ENCODE data around the gene ILF2. TPM values are rescaled to one million over a fixed set of nuclear protein-coding genes. Genes with fewer than 3 reads are reported as not detected.
A peak's percentile ranks its signal among the peaks of the same experiment; 100 is the strongest.
"Not testable (repeated sequence)": the region's sequence is repeated elsewhere in the genome, so short reads cannot be mapped to it uniquely, and the experiment has no call there.

Gene ILF2
- polyA plus RNA-seq, 4 donors = 58.1 to 145 (median 109) TPM

DNA sequence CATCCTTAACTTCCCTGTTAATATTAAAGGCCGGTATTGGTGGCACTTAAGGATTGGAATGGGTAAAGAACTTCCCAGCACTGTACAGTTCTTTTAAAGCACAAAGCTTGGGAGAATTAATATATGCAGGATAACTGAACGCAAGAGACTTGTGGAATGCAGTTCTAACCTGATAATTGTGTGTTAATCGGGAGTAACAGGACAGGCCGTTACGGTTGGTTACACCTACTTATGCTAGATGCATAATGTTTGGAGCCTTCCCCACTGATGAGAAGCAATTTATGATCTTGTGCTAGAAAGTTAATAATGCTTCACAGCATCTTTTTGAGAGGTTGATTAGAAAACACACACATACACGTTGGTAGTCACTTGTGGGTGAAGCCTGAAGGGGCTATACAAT lies 29.9 kb downstream of the ILF2 start:
- DNase-seq = no peak
- FAIRE-seq = no peak
- H3K36me3 ChIP-seq (ENCODE audit: control insufficient read depth in 3 of 3, insufficient read depth in 2 of 3, low read depth in 1 of 3, low read length in 3 of 3) = peaks cover 20 to 60% (median 35%) of the 10 kb centered on the region in 3 donors
- no peaks in the 10 kb centered on the region for H3K9me3 ChIP-seq (ENCODE audit: control insufficient read depth in 2 of 2, insufficient read depth in 1 of 2, low read depth in 1 of 2, low read length in 1 of 2)
- H3K4me1 ChIP-seq (ENCODE audit: control insufficient read depth in 3 of 3, insufficient read depth in 2 of 3, low read depth in 1 of 3, low read length in 2 of 3) = peaks cover 2 to 24% (median 3%) of the 10 kb centered on the region in 3 donors
- WGBS, 3 donors = 77 to 78% (median 78%) methylated on average over 6 of the region's 6 CpGs
- no peak overlapping the region for H3K4me3 ChIP-seq (ENCODE audit: low read depth in 1 of 3, low read length in 3 of 3)
- no peaks in the 10 kb centered on the region for H3K27me3 ChIP-seq (ENCODE audit: control insufficient read depth in 3 of 3, insufficient read depth in 3 of 3, low read length in 3 of 3)
- H3K27ac ChIP-seq (ENCODE audit: low read depth in 1 of 3, low read length in 2 of 3) = no peak overlapping the region

DNA sequence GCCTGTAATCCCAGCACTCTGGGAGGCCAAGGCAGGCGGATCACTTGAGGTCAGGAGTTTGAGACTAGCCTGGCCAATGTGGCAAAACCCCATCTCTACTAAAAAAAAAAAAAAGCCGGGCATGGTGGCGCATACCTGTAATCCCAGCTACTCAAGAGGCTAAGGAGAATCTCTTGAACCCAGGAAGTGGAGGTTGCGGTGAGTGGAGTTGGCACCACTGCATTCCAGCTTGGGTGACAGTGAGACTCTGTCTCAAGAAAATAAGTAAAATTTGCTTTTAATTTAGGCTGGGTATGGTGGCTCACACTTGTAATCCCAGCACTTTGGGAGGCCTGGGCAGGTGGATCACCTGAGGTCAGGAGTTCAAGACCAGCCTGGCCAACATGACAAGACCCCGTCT lies 30.6 kb downstream of the ILF2 start:
- not testable (repeated sequence) for H3K27ac ChIP-seq (ENCODE audit: low read depth in 1 of 3, low read length in 2 of 3); H3K27me3 ChIP-seq (ENCODE audit: control insufficient read depth in 3 of 3, insufficient read depth in 3 of 3, low read length in 3 of 3); DNase-seq; H3K9me3 ChIP-seq (ENCODE audit: control insufficient read depth in 2 of 2, insufficient read depth in 1 of 2, low read depth in 1 of 2, low read length in 1 of 2); H3K4me3 ChIP-seq (ENCODE audit: low read depth in 1 of 3, low read length in 3 of 3); FAIRE-seq
- 97 to 98% (median 98%) methylated on average over 5 of the region's 5 CpGs for WGBS, 3 donors
- peaks cover 20 to 65% (median 29%) of the 10 kb centered on the region in 3 donors for H3K36me3 ChIP-seq (ENCODE audit: control insufficient read depth in 3 of 3, insufficient read depth in 2 of 3, low read depth in 1 of 3, low read length in 3 of 3)
- peaks cover 3 to 27% (median 4%) of the 10 kb centered on the region in 3 donors for H3K4me1 ChIP-seq (ENCODE audit: control insufficient read depth in 3 of 3, insufficient read depth in 2 of 3, low read depth in 1 of 3, low read length in 2 of 3)

DNA sequence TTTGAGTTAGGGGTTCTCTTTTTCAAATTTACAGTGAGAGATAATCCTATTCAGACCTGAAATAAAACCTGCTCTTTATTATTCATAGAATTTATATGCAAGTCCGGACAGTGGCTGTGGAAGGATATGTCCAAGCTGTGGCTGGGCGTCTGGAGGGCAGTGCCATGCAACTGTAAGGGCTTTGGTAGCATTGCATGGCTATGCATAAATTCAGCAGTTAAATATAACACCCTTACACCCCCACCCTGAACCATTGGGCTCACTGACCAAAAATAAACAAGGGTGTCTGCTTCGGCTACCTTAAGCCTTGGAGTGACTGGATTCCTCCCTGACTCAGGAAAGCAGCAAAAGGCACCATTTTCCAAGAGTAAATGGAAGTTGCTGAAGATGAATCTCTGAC lies 31.5 kb downstream of the ILF2 start:
- no peak overlapping the region for H3K27ac ChIP-seq (ENCODE audit: low read depth in 1 of 3, low read length in 2 of 3)

DNA sequence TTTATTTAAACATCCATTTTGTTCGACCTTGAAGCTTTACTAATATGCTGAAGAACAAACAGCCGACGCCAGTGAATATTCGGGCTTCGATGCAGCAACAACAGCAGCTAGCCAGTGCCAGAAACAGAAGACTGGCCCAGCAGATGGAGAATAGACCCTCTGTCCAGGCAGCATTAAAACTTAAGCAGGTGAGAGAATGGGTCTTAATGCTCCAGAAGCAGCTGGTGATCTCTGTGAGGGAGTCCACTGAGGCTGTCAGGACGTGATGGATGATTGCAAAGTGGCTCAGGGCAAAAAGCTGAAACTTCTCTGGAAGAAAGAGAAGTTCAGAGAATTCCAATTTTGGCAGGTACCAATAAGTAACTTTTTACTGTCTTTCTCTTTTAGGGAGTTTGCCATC lies 32.5 kb downstream of the ILF2 start:
- Histone ChIP-seq H3K9me3 (ENCODE audit: control insufficient read depth in 2 of 2, insufficient read depth in 1 of 2, low read depth in 1 of 2, low read length in 1 of 2) (no peaks in the 10 kb centered on the region), H3K27ac (ENCODE audit: low read depth in 1 of 3, low read length in 2 of 3) (no peak overlapping the region), H3K4me3 (ENCODE audit: low read depth in 1 of 3, low read length in 3 of 3) (no peak overlapping the region), H3K27me3 (ENCODE audit: control insufficient read depth in 3 of 3, insufficient read depth in 3 of 3, low read length in 3 of 3) (no peaks in the 10 kb centered on the region), H3K4me1 (ENCODE audit: control insufficient read depth in 3 of 3, insufficient read depth in 2 of 3, low read depth in 1 of 3, low read length in 2 of 3) (peaks cover 3 to 24% (median 5%) of the 10 kb centered on the region in 3 donors), H3K36me3 (ENCODE audit: control insufficient read depth in 3 of 3, insufficient read depth in 2 of 3, low read depth in 1 of 3, low read length in 3 of 3) (peaks cover 10 to 58% (median 26%) of the 10 kb centered on the region in 3 donors)
- WGBS, 3 donors = 52 to 73% (median 66%) methylated on average over 6 of the region's 6 CpGs
- DNase-seq = no peak
- no peak for FAIRE-seq

More for the DNA sequence above, 31.5 kb downstream of the ILF2 start:
- no peak overlapping the region for H3K4me3 ChIP-seq (ENCODE audit: low read depth in 1 of 3, low read length in 3 of 3)
- 85 to 94% (median 92%) methylated on average over 3 of the region's 3 CpGs for WGBS, 3 donors
- H3K4me1 ChIP-seq (ENCODE audit: control insufficient read depth in 3 of 3, insufficient read depth in 2 of 3, low read depth in 1 of 3, low read length in 2 of 3) = peaks cover 3 to 27% (median 4%) of the 10 kb centered on the region in 3 donors
- H3K9me3 ChIP-seq (ENCODE audit: control insufficient read depth in 2 of 2, insufficient read depth in 1 of 2, low read depth in 1 of 2, low read length in 1 of 2) = no peaks in the 10 kb centered on the region
- DNase-seq = no peak
- H3K36me3 ChIP-seq (ENCODE audit: control insufficient read depth in 3 of 3, insufficient read depth in 2 of 3, low read depth in 1 of 3, low read length in 3 of 3) = peaks cover 15 to 60% (median 26%) of the 10 kb centered on the region in 3 donors
- FAIRE-seq = no peak
- H3K27me3 ChIP-seq (ENCODE audit: control insufficient read depth in 3 of 3, insufficient read depth in 3 of 3, low read length in 3 of 3) = no peaks in the 10 kb centered on the region

DNA sequence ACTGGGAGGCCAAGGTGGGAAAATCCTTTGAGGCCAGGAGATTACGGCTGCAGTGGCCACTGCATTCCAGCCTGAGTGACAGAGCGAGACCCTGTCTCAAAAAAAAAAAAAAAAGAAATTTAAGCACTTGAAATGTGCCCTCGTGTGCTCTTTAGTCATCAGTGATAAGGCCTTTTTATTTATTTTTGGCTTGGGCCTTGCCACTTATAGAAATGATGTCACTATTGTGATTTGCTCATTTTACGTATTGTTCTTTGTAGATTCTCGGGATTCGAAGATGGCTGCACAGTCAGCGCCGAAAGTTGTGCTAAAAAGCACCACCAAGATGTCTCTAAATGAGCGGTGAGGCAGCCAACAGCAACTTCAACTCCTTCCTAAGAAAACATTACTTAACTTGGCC lies 34.5 kb downstream of the ILF2 start:
- no peak overlapping the region for H3K27ac ChIP-seq (ENCODE audit: low read depth in 1 of 3, low read length in 2 of 3)
- DNase-seq = no peak
- peaks cover 6 to 40% (median 7%) of the 10 kb centered on the region in 3 donors for H3K4me1 ChIP-seq (ENCODE audit: control insufficient read depth in 3 of 3, insufficient read depth in 2 of 3, low read depth in 1 of 3, low read length in 2 of 3)
- no peak for FAIRE-seq
- 94 to 97% (median 95%) methylated on average over 9 of the region's 9 CpGs for WGBS, 3 donors
- H3K4me3 ChIP-seq (ENCODE audit: low read depth in 1 of 3, low read length in 3 of 3) = no peak overlapping the region
- peaks cover 10 to 49% (median 16%) of the 10 kb centered on the region in 3 donors for H3K36me3 ChIP-seq (ENCODE audit: control insufficient read depth in 3 of 3, insufficient read depth in 2 of 3, low read depth in 1 of 3, low read length in 3 of 3)
- no peaks in the 10 kb centered on the region for H3K27me3 ChIP-seq (ENCODE audit: control insufficient read depth in 3 of 3, insufficient read depth in 3 of 3, low read length in 3 of 3)
- no peaks in the 10 kb centered on the region for H3K9me3 ChIP-seq (ENCODE audit: control insufficient read depth in 2 of 2, insufficient read depth in 1 of 2, low read depth in 1 of 2, low read length in 1 of 2)

DNA sequence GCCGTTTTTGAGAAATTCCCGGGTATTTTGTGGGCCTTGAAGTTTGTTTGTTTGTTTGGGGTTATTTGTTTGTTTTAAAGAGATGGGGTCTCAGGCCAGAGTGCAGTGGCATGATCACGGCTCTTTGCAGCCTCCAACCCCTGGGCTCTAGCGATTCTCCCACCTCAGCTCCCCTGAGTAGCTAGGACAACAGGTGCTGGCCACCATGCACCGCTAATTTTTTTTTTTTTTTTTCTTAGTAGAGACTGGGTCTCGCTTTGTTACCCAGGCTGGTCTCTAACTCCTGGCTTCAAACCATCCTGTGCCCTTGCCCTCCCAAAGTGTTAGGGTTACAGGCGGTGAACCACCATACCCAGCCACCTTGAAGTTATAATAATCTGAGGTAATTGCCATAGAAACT lies 34.9 kb downstream of the ILF2 start:
- FAIRE-seq (no peak), DNase-seq (no peak)
- Histone ChIP-seq H3K4me1 (ENCODE audit: control insufficient read depth in 3 of 3, insufficient read depth in 2 of 3, low read depth in 1 of 3, low read length in 2 of 3) (peaks cover 6 to 43% (median 7%) of the 10 kb centered on the region in 3 donors), H3K27me3 (ENCODE audit: control insufficient read depth in 3 of 3, insufficient read depth in 3 of 3, low read length in 3 of 3) (no peaks in the 10 kb centered on the region), H3K4me3 (ENCODE audit: low read depth in 1 of 3, low read length in 3 of 3) (no peak overlapping the region), H3K36me3 (ENCODE audit: control insufficient read depth in 3 of 3, insufficient read depth in 2 of 3, low read depth in 1 of 3, low read length in 3 of 3) (peaks cover 10 to 49% (median 13%) of the 10 kb centered on the region in 3 donors), H3K27ac (ENCODE audit: low read depth in 1 of 3, low read length in 2 of 3) (no peak overlapping the region), H3K9me3 (ENCODE audit: control insufficient read depth in 2 of 2, insufficient read depth in 1 of 2, low read depth in 1 of 2, low read length in 1 of 2) (no peaks in the 10 kb centered on the region)
- WGBS, 3 donors = 80 to 86% (median 86%) methylated on average over 7 of the region's 7 CpGs

DNA sequence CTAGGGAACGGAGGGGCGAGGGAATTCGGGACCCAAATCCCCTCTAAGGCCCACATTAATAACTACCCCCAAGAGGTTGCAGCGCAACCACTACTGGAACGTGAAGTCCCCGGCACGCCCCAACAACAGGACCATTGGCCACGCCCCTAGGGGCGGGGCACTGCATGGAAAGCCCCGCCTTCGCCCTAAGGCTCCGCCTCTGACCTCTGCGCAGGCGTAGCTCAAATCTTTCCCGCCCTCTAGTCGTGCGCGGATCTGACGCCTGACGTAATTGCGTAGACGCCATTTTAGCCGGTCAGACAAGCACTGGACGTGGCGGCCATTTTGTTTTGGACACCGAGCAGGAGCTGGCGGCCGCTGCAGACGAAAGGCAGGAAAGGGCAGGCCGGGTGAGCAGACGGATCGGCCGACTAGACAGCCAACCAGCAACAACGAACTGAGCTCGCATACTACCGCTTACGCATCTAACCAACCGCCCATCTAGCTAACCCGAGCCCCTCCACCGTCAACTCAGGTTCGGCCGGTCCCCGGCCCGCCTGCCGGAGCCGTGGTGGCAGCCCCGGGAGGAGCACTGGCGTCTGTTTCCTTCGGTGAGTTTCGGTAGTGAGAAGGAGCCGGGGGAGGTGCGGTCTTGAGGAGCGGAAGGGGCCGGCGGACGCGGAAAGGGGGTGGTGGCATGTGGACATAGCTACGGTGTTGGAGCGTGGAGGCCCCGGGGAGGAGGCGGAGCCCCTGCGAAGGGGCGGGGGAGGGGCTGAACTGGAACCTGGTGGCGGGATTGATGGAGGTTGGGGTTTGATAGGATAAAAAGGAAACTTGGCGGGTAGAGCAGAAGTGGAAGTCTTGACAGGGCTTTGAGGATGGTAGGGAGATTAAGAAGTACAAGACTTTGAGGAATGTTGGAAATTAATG lies 36.8 kb downstream of the ILF2 start, which contains the start of gene CHTOP:
Gene CHTOP (plus strand): TSS at position 313 of the 912 bp plus-strand sequence. CDS start 2,523 bp downstream, outside the sequence.
- H3K4me3 ChIP-seq (ENCODE audit: low read depth in 1 of 3, low read length in 3 of 3) = peak within 1 kb of the TSS; percentile 66 to 82 (median 74)
- no peaks in the 10 kb centered on the region for H3K9me3 ChIP-seq (ENCODE audit: control insufficient read depth in 2 of 2, insufficient read depth in 1 of 2, low read depth in 1 of 2, low read length in 1 of 2)
- peak; percentile 99 for DNase-seq
- WGBS, 3 donors = 2 to 4% (median 3%) methylated on average over 64 to 65 of the region's 65 CpGs
- peak within 1 kb of the TSS; percentile 94 to 100 (median 98) for H3K27ac ChIP-seq (ENCODE audit: low read depth in 1 of 3, low read length in 2 of 3)
- H3K36me3 ChIP-seq (ENCODE audit: control insufficient read depth in 3 of 3, insufficient read depth in 2 of 3, low read depth in 1 of 3, low read length in 3 of 3) = peaks cover 7 to 32% (median 10%) of the 10 kb centered on the region in 3 donors
- H3K27me3 ChIP-seq (ENCODE audit: control insufficient read depth in 3 of 3, insufficient read depth in 3 of 3, low read length in 3 of 3) = no peaks in the 10 kb centered on the region
- FAIRE-seq = no peak
- peaks cover 6 to 60% (median 7%) of the 10 kb centered on the region in 3 donors for H3K4me1 ChIP-seq (ENCODE audit: control insufficient read depth in 3 of 3, insufficient read depth in 2 of 3, low read depth in 1 of 3, low read length in 2 of 3)

DNA sequence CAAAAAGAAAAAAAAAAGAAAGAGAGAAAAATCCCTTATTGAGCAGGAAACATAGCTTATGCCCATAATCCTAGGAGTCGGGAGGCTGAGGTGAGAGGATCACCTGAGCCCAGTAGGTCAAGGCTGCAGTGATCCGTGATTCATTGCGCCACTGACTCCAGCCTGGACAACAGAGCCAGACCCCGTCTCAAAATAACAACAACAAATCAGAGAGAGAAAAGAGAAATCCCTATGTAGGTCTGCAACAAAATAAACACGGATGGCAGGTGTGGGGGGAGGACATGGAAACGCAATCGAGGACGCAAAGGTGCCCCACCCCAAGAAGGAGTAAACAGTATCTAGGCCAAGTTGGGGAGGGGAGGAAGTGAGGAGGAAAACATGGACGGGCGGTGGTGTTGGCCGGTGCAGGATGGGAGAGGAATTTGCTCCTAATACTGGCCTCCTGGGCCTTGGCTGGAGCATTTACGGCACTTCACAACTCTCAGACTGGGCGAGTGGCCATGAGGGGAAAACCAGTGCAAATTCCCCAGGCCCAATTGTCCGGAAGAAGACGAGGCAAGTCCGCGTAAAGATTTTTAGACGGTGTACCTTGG lies 37.5 kb downstream of the ILF2 start:
- Histone ChIP-seq H3K27me3 (ENCODE audit: control insufficient read depth in 3 of 3, insufficient read depth in 3 of 3, low read length in 3 of 3) (no peaks in the 10 kb centered on the region), H3K4me3 (ENCODE audit: low read depth in 1 of 3, low read length in 3 of 3) (peak overlapping the region in 1 of 3 donors; percentile 82), H3K36me3 (ENCODE audit: control insufficient read depth in 3 of 3, insufficient read depth in 2 of 3, low read depth in 1 of 3, low read length in 3 of 3) (peaks cover 3 to 27% (median 10%) of the 10 kb centered on the region in 3 donors), H3K9me3 (ENCODE audit: control insufficient read depth in 2 of 2, insufficient read depth in 1 of 2, low read depth in 1 of 2, low read length in 1 of 2) (no peaks in the 10 kb centered on the region), H3K27ac (ENCODE audit: low read depth in 1 of 3, low read length in 2 of 3) (peak overlapping the region in 2 of 3 donors; percentile 98 to 100), H3K4me1 (ENCODE audit: control insufficient read depth in 3 of 3, insufficient read depth in 2 of 3, low read depth in 1 of 3, low read length in 2 of 3) (peaks cover 6 to 65% (median 7%) of the 10 kb centered on the region in 3 donors)
- DNase-seq = peak in 1 of 2 donors; percentile 69
- FAIRE-seq = no peak
- 37 to 59% (median 44%) methylated on average over 18 of the region's 18 CpGs for WGBS, 3 donors
